NCI-H1694 (cell line): Measurements from ENCODE around the gene SCAANT1.

Source experiments
- DNase-seq: peaks from one replicate; lab custom pipeline; 2025; lab: John Stamatoyannopoulos, UW

The SCAANT1 gene

GRCh38 chr3:63911873-63912767 lies at the start of gene SCAANT1:
SCAANT1 (minus strand) TSS chr3:63912383.
- DNase-seq: no peak

GRCh38 chr3:63961891-63962290 lies 49.7 kb upstream of the SCAANT1 start:
- no peak for DNase-seq

- no peak for DNase-seq
Measured at GRCh38 chr3:63960048-63960711, 48.0 kb upstream of the SCAANT1 start.

GRCh38 chr3:63959146-63959545 lies 47.0 kb upstream of the SCAANT1 start:
- DNase-seq: no peak

GRCh38 chr3:63955830-63956545 lies 43.8 kb upstream of the SCAANT1 start:
- DNase-seq: no peak

- DNase-seq: no peak
Measured at GRCh38 chr3:63955036-63955650, 43.0 kb upstream of the SCAANT1 start.

- no peak for DNase-seq
Measured at GRCh38 chr3:63954182-63954581, 42.0 kb upstream of the SCAANT1 start.

- DNase-seq: no peak
Measured at GRCh38 chr3:63952248-63952594, 40.0 kb upstream of the SCAANT1 start.

- DNase-seq: no peak
Measured at GRCh38 chr3:63951492-63952247, 39.5 kb upstream of the SCAANT1 start.

- no peak for DNase-seq
Measured at GRCh38 chr3:63950698-63951097, 38.5 kb upstream of the SCAANT1 start.

- no peak for DNase-seq
Measured at GRCh38 chr3:63949005-63949404, 36.8 kb upstream of the SCAANT1 start.

- DNase-seq: no peak
Measured at GRCh38 chr3:63947594-63947993, 35.4 kb upstream of the SCAANT1 start.

- DNase-seq: no peak
Measured at GRCh38 chr3:63946753-63947152, 34.6 kb upstream of the SCAANT1 start.

GRCh38 chr3:63945558-63946096 lies 33.4 kb upstream of the SCAANT1 start:
- no peak for DNase-seq

- no peak for DNase-seq
Measured at GRCh38 chr3:63943678-63944077, 31.5 kb upstream of the SCAANT1 start.

- no peak for DNase-seq
Measured at GRCh38 chr3:63942528-63942927, 30.3 kb upstream of the SCAANT1 start.

- DNase-seq: no peak
Measured at GRCh38 chr3:63940389-63940757, 28.2 kb upstream of the SCAANT1 start.

GRCh38 chr3:63937661-63938651 lies 25.8 kb upstream of the SCAANT1 start:
- no peak for DNase-seq

GRCh38 chr3:63936925-63937324 lies 24.7 kb upstream of the SCAANT1 start:
- DNase-seq: no peak
